Esophagus squamous epithelium (tissue), 4 donors: ENCODE measurements around the gene ZBTB8OS.

Experiments
- POLR2A ChIP-seq, 4 donors: fragments of 450-650 bp; IDR thresholded peaks; one replicate each; pipeline ENCODE4 v1.6.1; 2017; ENCODE audit warnings: antibody characterized with exemption in 4 of 4, mild to moderate bottlenecking in 4 of 4, moderate library complexity in 3 of 4
- TF ChIP-seq, protein P1 (sequence below), 6 experiments: fragments of 450-650 bp in 4 of 6; fragments of 200-600 bp in 2 of 6; sonication (generic) in 2 of 6; IDR thresholded peaks; one replicate each; pipeline ENCODE4 v1.5.1; 2016 to 2019; ENCODE audit warnings: antibody characterized with exemption in 6 of 6, mild to moderate bottlenecking in 4 of 6, moderate library complexity in 4 of 6

- TF ChIP-seq, protein P1, sequence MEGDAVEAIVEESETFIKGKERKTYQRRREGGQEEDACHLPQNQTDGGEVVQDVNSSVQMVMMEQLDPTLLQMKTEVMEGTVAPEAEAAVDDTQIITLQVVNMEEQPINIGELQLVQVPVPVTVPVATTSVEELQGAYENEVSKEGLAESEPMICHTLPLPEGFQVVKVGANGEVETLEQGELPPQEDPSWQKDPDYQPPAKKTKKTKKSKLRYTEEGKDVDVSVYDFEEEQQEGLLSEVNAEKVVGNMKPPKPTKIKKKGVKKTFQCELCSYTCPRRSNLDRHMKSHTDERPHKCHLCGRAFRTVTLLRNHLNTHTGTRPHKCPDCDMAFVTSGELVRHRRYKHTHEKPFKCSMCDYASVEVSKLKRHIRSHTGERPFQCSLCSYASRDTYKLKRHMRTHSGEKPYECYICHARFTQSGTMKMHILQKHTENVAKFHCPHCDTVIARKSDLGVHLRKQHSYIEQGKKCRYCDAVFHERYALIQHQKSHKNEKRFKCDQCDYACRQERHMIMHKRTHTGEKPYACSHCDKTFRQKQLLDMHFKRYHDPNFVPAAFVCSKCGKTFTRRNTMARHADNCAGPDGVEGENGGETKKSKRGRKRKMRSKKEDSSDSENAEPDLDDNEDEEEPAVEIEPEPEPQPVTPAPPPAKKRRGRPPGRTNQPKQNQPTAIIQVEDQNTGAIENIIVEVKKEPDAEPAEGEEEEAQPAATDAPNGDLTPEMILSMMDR (IDR thresholded peaks at IDR 0.05), result no peak
- no peak for TF ChIP-seq POLR2A (IDR thresholded peaks at IDR 0.05)
Observed at GRCh38 chr1:32644426-32644825, 5.9 kb downstream of the ZBTB8OS start.
